Measurements from ENCODE around the gene TMOD2. TPM values are rescaled to one million over a fixed set of nuclear protein-coding genes. Genes with fewer than 3 reads are reported as not detected.
A peak's percentile ranks its signal among the peaks of the same experiment; 100 is the strongest.

The TMOD2 gene
- total and polyA plus RNA-seq, 2 of the 8 experiments (the other 6 are each of a cell fraction or from before 2014, with no cell fraction given): 0.80 to 6.5 TPM

DNA sequence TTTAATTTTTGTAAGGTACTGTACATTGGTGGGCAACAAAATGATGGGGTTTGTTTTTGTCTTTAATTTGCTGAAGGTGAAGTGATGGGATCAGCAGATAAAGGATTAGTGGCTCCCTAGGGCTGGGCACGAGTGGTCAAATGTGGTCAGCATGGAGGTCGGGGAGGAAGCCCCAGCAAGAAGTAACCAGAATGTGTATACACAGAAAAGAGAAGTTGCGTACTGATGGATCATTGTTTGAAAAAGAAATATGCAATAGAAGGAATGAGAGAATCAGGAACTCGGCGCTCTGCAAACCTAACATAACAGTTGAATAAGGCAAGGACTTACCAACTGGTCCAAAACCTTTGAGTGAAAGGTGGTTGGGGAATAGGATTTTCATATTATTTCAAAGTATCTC, 1.5 kb downstream of the TMOD2 start:
- H2AK5ac ChIP-seq (ENCODE audit: low read depth, low read length): no peak overlapping the region
- peak overlapping the region in 1 of 4 experiments; percentile 75; a peak in 2 of 8 replicates for H3K4me3 ChIP-seq (ENCODE audit: extremely low read depth in 1 of 4, insufficient read depth in 2 of 4, low read depth in 3 of 4, low read length in 4 of 4)
- H3K18ac ChIP-seq (ENCODE audit: extremely low read depth, low read length): no peak overlapping the region
- no peak overlapping the region for H3K56ac ChIP-seq (replicated peaks; ENCODE audit: insufficient read length, low read depth, low read length)
- H3K14ac ChIP-seq (ENCODE audit: insufficient read length): no peak overlapping the region
- DNase-seq (ENCODE audit: low read depth in 1 of 2, low spot score in 2 of 2) (no peak), FAIRE-seq (no peak)
- peaks cover 13 to 36% (median 25%) of the 10 kb centered on the region in 4 experiments for H3K27me3 ChIP-seq (replicated peaks in 1 of 4; ENCODE audit: control insufficient read depth in 3 of 4, extremely low read depth in 1 of 4, insufficient read depth in 3 of 4, low read length in 3 of 4)
- no peak overlapping the region for H3K27ac ChIP-seq (ENCODE audit: low read depth, low read length)
- H4K8ac ChIP-seq (ENCODE audit: extremely low read depth, insufficient read depth, low read length): no peak overlapping the region
- POLR2A ChIA-PET (ENCODE audit: partially characterized antibody): interaction anchor here (0.7 to 1.8 kb wide), 2 partner anchors 13 to 16 kb away, joined by 4 to 7 read pairs; partner anchors contain the start of gene LYSMD2
- no peaks in the 10 kb centered on the region for H3K79me2 ChIP-seq (ENCODE audit: control insufficient read depth in 1 of 2, insufficient read depth in 2 of 2, low read length in 2 of 2)
- no peaks in the 10 kb centered on the region for H3K36me3 ChIP-seq (ENCODE audit: control insufficient read depth in 2 of 4, insufficient read depth in 4 of 4, low read length in 3 of 4)
- H2BK120ac ChIP-seq (replicated peaks; ENCODE audit: low read depth, low read length): no peak overlapping the region
- H3K23ac ChIP-seq (ENCODE audit: insufficient read length): no peak overlapping the region
- no peaks in the 10 kb centered on the region for H3K9me3 ChIP-seq (ENCODE audit: insufficient read depth in 2 of 2, low read depth in 1 of 2, low read length in 1 of 2)
- peaks cover 7% of the 10 kb centered on the region; the same call in 1 of the 2 replicates for H3K23me2 ChIP-seq (ENCODE audit: low read depth, low read length)
- H3K4ac ChIP-seq (replicated peaks; ENCODE audit: insufficient read length, low read depth, low read length): no peak overlapping the region
- no peak overlapping the region for H2BK15ac ChIP-seq (ENCODE audit: low read length)
- H4K5ac ChIP-seq (ENCODE audit: insufficient read length, low read depth, low read length): no peak overlapping the region
- no peak overlapping the region for H2BK20ac ChIP-seq (ENCODE audit: low read length)
- H4K91ac ChIP-seq (replicated peaks; ENCODE audit: insufficient read length, low read length): no peak overlapping the region
- H3K4me2 ChIP-seq (ENCODE audit: insufficient read depth in 1 of 2, low read depth in 2 of 2, low read length in 2 of 2): peak overlapping the region in 1 of 2 experiments; percentile 76; a peak in 1 of 4 replicates
- H2BK5ac ChIP-seq (ENCODE audit: low read depth, low read length): no peak overlapping the region
- H3K79me1 ChIP-seq (ENCODE audit: low read depth, low read length): no peaks in the 10 kb centered on the region; the same call in 1 of the 2 replicates
- H3K9ac ChIP-seq (replicated peaks in 1 of 4; ENCODE audit: extremely low read depth in 1 of 4, low read depth in 3 of 4, low read length in 3 of 4): no peak overlapping the region
- H4K20me1 ChIP-seq (replicated peaks in 1 of 2; ENCODE audit: control insufficient read depth in 1 of 2, insufficient read depth in 2 of 2, low read length in 2 of 2): peaks cover 2 to 4% of the 10 kb centered on the region in 2 experiments
- peaks cover 0 to 3% (median 0%) of the 10 kb centered on the region in 4 experiments; a peak in 2 of 7 replicates for H3K4me1 ChIP-seq (replicated peaks in 1 of 4; ENCODE audit: control insufficient read depth in 3 of 4, insufficient read depth in 4 of 4, low read length in 3 of 4)
- WGBS, 2 experiments (ENCODE audit: extremely low coverage in 1 of 2, insufficient coverage in 1 of 2, insufficient read length in 1 of 2, insufficient replicate concordance in 2 of 2, low coverage in 1 of 2, low lambda C conversion rate in 2 of 2, missing lambda C conversion rate in 1 of 2): 77% methylated on average over 5 of the region's 5 CpGs; no CpG with 5 or more reads in 1 of the 2 experiments
- no peak overlapping the region for H2BK12ac ChIP-seq (ENCODE audit: low read depth, low read length)
- H2AFZ ChIP-seq (ENCODE audit: low read length): no peak overlapping the region
- CTCF ChIA-PET (ENCODE audit: partially characterized antibody): interaction anchor here (0.5 to 1.3 kb wide), 5 partner anchors 8 to 49 kb away, joined by 3 to 4 read pairs (median 3); partner anchors contain the start of gene LYSMD2
- TF ChIP-seq, protein P1, sequence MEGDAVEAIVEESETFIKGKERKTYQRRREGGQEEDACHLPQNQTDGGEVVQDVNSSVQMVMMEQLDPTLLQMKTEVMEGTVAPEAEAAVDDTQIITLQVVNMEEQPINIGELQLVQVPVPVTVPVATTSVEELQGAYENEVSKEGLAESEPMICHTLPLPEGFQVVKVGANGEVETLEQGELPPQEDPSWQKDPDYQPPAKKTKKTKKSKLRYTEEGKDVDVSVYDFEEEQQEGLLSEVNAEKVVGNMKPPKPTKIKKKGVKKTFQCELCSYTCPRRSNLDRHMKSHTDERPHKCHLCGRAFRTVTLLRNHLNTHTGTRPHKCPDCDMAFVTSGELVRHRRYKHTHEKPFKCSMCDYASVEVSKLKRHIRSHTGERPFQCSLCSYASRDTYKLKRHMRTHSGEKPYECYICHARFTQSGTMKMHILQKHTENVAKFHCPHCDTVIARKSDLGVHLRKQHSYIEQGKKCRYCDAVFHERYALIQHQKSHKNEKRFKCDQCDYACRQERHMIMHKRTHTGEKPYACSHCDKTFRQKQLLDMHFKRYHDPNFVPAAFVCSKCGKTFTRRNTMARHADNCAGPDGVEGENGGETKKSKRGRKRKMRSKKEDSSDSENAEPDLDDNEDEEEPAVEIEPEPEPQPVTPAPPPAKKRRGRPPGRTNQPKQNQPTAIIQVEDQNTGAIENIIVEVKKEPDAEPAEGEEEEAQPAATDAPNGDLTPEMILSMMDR (IDR thresholded peaks at IDR 0.05; ENCODE audit: control extremely low read depth in 1 of 3, insufficient read depth in 1 of 3, low read depth in 1 of 3, low read length in 3 of 3): no peak
- TF ChIP-seq SIRT6 (IDR thresholded peaks at IDR 0.05; ENCODE audit: low read length): no peak
- TF ChIP-seq NANOG (IDR thresholded peaks at IDR 0.05; ENCODE audit: insufficient read depth, low read depth, low read length, poor library complexity, severe bottlenecking): no peak
- no peak for TF ChIP-seq GTF2F1 (IDR thresholded peaks at IDR 0.05; ENCODE audit: borderline replicate concordance, low read depth, low read length)
- TF ChIP-seq EGR1 (IDR thresholded peaks at IDR 0.05; ENCODE audit: borderline replicate concordance, low read depth, low read length): no peak
- TF ChIP-seq SUZ12 (IDR thresholded peaks at IDR 0.05; ENCODE audit: low read length): no peak
- TF ChIP-seq CEBPB (IDR thresholded peaks at IDR 0.05; ENCODE audit: low read depth, low read length): no peak
- no peak for TF ChIP-seq CREB1 (IDR thresholded peaks at IDR 0.05)
- TF ChIP-seq, protein P2, sequence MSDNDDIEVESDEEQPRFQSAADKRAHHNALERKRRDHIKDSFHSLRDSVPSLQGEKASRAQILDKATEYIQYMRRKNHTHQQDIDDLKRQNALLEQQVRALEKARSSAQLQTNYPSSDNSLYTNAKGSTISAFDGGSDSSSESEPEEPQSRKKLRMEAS (IDR thresholded peaks at IDR 0.05): no peak
- TF ChIP-seq, protein P3, sequence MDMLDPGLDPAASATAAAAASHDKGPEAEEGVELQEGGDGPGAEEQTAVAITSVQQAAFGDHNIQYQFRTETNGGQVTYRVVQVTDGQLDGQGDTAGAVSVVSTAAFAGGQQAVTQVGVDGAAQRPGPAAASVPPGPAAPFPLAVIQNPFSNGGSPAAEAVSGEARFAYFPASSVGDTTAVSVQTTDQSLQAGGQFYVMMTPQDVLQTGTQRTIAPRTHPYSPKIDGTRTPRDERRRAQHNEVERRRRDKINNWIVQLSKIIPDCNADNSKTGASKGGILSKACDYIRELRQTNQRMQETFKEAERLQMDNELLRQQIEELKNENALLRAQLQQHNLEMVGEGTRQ (IDR thresholded peaks at IDR 0.05; ENCODE audit: low read length): no peak

All from H1 (cell line).